ENCODE measurements around the gene PRKN.

DNA sequence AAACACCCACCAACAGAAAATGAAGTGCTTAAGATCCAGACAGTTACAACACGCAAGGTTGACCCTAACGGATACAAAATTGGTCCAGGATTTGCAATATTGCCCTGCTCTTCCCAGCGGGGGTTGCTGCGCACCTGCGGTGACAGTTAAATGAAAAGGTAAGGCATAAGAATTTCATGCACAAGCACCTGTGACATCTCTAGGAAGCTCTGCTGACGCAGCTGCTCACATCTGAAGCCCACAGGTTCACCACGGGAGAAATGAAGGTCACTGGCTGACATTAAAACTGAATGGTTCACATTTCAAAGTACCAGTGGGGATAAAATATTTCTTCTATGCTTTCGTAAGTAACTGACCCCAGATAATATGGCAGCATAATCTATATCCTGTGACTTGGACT lies 764.4 kb downstream of the PRKN start:
- TF ChIP-seq POLR2A (IDR thresholded peaks at IDR 0.05; ENCODE audit: extremely low read depth, insufficient read length), result no peak
- TF ChIP-seq, protein P1, sequence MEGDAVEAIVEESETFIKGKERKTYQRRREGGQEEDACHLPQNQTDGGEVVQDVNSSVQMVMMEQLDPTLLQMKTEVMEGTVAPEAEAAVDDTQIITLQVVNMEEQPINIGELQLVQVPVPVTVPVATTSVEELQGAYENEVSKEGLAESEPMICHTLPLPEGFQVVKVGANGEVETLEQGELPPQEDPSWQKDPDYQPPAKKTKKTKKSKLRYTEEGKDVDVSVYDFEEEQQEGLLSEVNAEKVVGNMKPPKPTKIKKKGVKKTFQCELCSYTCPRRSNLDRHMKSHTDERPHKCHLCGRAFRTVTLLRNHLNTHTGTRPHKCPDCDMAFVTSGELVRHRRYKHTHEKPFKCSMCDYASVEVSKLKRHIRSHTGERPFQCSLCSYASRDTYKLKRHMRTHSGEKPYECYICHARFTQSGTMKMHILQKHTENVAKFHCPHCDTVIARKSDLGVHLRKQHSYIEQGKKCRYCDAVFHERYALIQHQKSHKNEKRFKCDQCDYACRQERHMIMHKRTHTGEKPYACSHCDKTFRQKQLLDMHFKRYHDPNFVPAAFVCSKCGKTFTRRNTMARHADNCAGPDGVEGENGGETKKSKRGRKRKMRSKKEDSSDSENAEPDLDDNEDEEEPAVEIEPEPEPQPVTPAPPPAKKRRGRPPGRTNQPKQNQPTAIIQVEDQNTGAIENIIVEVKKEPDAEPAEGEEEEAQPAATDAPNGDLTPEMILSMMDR (IDR thresholded peaks at IDR 0.05; ENCODE audit: low read depth, low read length), result no peak
